Smooth muscle cell (in vitro differentiated cells): Measurements from ENCODE around the gene C1QTNF5. TPM values are rescaled to one million over a fixed set of nuclear protein-coding genes. Genes with fewer than 3 reads are reported as not detected.

ENCODE experiments used
- DNase-seq: peaks from one replicate; lab custom pipeline; 2025; ENCODE audit not compliant: unreplicated experiment; lab: John Stamatoyannopoulos, UW
- H2AFZ ChIP-seq: fragments of 200-600 bp; sonication (generic); 2 replicates; pipeline ENCODE4 v1.6.0; 2016; ENCODE audit warnings: antibody characterized with exemption, low read depth, mild to moderate bottlenecking
- H3F3A ChIP-seq: fragments of 200-600 bp; sonication (generic); 2 replicates; pipeline ENCODE4 v1.6.0; 2017; ENCODE audit warnings: antibody characterized with exemption, low read depth
- H3K27ac ChIP-seq: fragments of 200-600 bp; sonication (generic); 2 replicates; pipeline ENCODE4 v1.5.1; 2016; ENCODE audit warnings: low read depth, mild to moderate bottlenecking
- H3K27me3 ChIP-seq: fragments of 200-600 bp; sonication (generic); 2 replicates; pipeline ENCODE4 v1.6.1; 2016; ENCODE audit warnings: low read depth, mild to moderate bottlenecking
- H3K36me3 ChIP-seq: fragments of 200-600 bp; sonication (generic); 2 replicates; pipeline ENCODE4 v1.5.1; 2016; ENCODE audit warnings: low read depth
- H3K4me1 ChIP-seq: fragments of 200-600 bp; sonication (generic); 2 replicates; pipeline ENCODE4 v1.5.1; 2016; ENCODE audit warnings: low read depth
- H3K4me2 ChIP-seq: fragments of 200-600 bp; sonication (generic); 2 replicates; pipeline ENCODE4 v1.6.0; 2016; ENCODE audit warnings: mild to moderate bottlenecking
- H3K4me3 ChIP-seq: fragments of 200-600 bp; sonication (generic); 2 replicates; pipeline ENCODE4 v1.5.1; 2016; ENCODE audit warnings: mild to moderate bottlenecking
- H3K79me2 ChIP-seq: fragments of 200-600 bp; sonication (generic); 2 replicates; pipeline ENCODE4 v1.6.0; 2016; ENCODE audit warnings: low read depth, mild to moderate bottlenecking
- H3K9ac ChIP-seq: fragments of 200-600 bp; sonication (generic); 2 replicates; pipeline ENCODE4 v1.6.0; 2016; ENCODE audit warnings: low read depth
- H3K9me3 ChIP-seq: fragments of 200-600 bp; sonication (generic); replicated peaks from 2 replicates; pipeline ENCODE4 v1.5.1; 2016; ENCODE audit warnings: low read depth
- H4K20me1 ChIP-seq: fragments of 200-600 bp; sonication (generic); 2 replicates; pipeline ENCODE4 v1.6.0; 2016; ENCODE audit warnings: low read depth
- CTCF ChIP-seq: fragments of 200-600 bp; sonication (generic); IDR thresholded peaks from 2 replicates; pipeline ENCODE4 v1.5.1; 2017; ENCODE audit warnings: borderline replicate concordance, mild to moderate bottlenecking, antibody characterized with exemption; ENCODE audit not compliant: insufficient read depth, poor library complexity, severe bottlenecking
- WGBS: methylation state at CpG from one replicate; pipeline ENCODE4 v1.1.7; 2016; ENCODE audit warnings: low lambda C conversion rate; 5-methylcytosine and 5-hydroxymethylcytosine counted together
- polyA plus RNA-seq: library from polyadenylated mRNA; unstranded; fragments of >200 nt; fragmentation: Nextera tagmentation; extraction: Ambion mirVana; gene quantifications from 2 replicates; pipeline ENCODE4 v1.2.1, GENCODE V29; 2016
- total RNA-seq: library from RNA; depleted of rRNA; stranded (reverse); fragments of >200 nt; gene quantifications from 2 replicates; pipeline ENCODE4 v1.2.3, GENCODE V29; 2014

The C1QTNF5 gene
- total and polyA plus RNA-seq, 2 experiments from 2014 or later = 7.0 to 7.2 TPM

GRCh38 chr11:119319700-119320239 lies 20.9 kb downstream of the C1QTNF5 start:
- Histone ChIP-seq H3K9ac (no peak overlapping the region), H4K20me1 (no peaks in the 10 kb centered on the region), H3K27ac (peak overlapping the region; percentile 69), H2AFZ (no peak overlapping the region), H3K9me3 (no peaks in the 10 kb centered on the region), H3K79me2 (no peaks in the 10 kb centered on the region), H3K27me3 (no peaks in the 10 kb centered on the region), H3K4me1 (peaks cover 61% of the 10 kb centered on the region), H3K4me3 (no peak overlapping the region), H3K36me3 (no peaks in the 10 kb centered on the region), H3F3A (peaks cover 43% of the 10 kb centered on the region), H3K4me2 (peak overlapping the region; percentile 100)
- 75% methylated on average over 11 of the region's 11 CpGs for WGBS
- no peak for DNase-seq
- TF ChIP-seq CTCF = no peak

GRCh38 chr11:119319136-119319699 lies 21.5 kb downstream of the C1QTNF5 start:
- Histone ChIP-seq H3K27ac (peak overlapping the region; percentile 69), H3K9ac (no peak overlapping the region), H3K9me3 (no peaks in the 10 kb centered on the region), H3K79me2 (no peaks in the 10 kb centered on the region), H3K36me3 (no peaks in the 10 kb centered on the region), H3K27me3 (no peaks in the 10 kb centered on the region), H2AFZ (peak overlapping the region; percentile 40), H3K4me1 (peaks cover 61% of the 10 kb centered on the region), H3F3A (peaks cover 43% of the 10 kb centered on the region), H4K20me1 (no peaks in the 10 kb centered on the region), H3K4me2 (peak overlapping the region; percentile 100), H3K4me3 (no peak overlapping the region)
- WGBS = 66% methylated on average over 8 of the region's 8 CpGs
- DNase-seq = no peak
- no peak for TF ChIP-seq CTCF

- H3K27ac ChIP-seq = peak overlapping the region; percentile 69
- H3K4me1 ChIP-seq = peaks cover 61% of the 10 kb centered on the region
These were observed 22.2 kb downstream of the C1QTNF5 start for GRCh38 chr11:119318240-119319135.

More at GRCh38 chr11:119318240-119319135, 22.2 kb downstream of the C1QTNF5 start:
- Histone ChIP-seq H3K9me3 (no peaks in the 10 kb centered on the region), H3K27me3 (no peaks in the 10 kb centered on the region), H2AFZ (peak overlapping the region; percentile 40), H3K79me2 (no peaks in the 10 kb centered on the region), H3K4me3 (no peak overlapping the region), H3F3A (peaks cover 38% of the 10 kb centered on the region), H3K36me3 (no peaks in the 10 kb centered on the region), H3K4me2 (peak overlapping the region; percentile 100), H3K9ac (peak overlapping the region; percentile 27), H4K20me1 (no peaks in the 10 kb centered on the region)
- WGBS = 32% methylated on average over 22 of the region's 22 CpGs
- TF ChIP-seq CTCF = no peak
- no peak for DNase-seq
